Stomach (tissue), 9 donors: ENCODE measurements around the gene ZAR1L. TPM values are rescaled to one million over a fixed set of nuclear protein-coding genes. Genes with fewer than 3 reads are reported as not detected.

Experiments used
- DNase-seq, 2 donors: peaks; one replicate each; pipeline versions ENCODE4 v3.0.0 to v3.0.0-alpha.2; 2013 to 2019
- H3K27ac ChIP-seq, 5 donors: fragments of 200-600 bp in 4 of 5; sonication (generic) in 4 of 5; one replicate each; pipeline ENCODE4 v1.5.1; 2013 to 2019; ENCODE audit warnings: mild to moderate bottlenecking in 1 of 5, moderate library complexity in 1 of 5
- H3K27me3 ChIP-seq, 3 donors: fragments of 200-600 bp; sonication (generic); one replicate each; pipeline ENCODE4 v1.5.1; 2017 to 2019; ENCODE audit warnings: mixed run types in 1 of 3
- H3K36me3 ChIP-seq, 4 donors: fragments of 200-600 bp; sonication (generic); 1 replicate in 3 of 4; 2 replicates in 1 of 4; pipeline ENCODE4 v1.5.1; 2016 to 2019
- H3K4me1 ChIP-seq, 4 donors: fragments of 200-600 bp; sonication (generic); one replicate each; pipeline ENCODE4 v1.5.1; 2016 to 2019
- H3K4me3 ChIP-seq, 4 donors: fragments of 200-600 bp; sonication (generic) in 3 of 4; one replicate each; pipeline ENCODE4 v1.5.1; 2016 to 2019; ENCODE audit warnings: mild to moderate bottlenecking in 1 of 4
- H3K9me3 ChIP-seq, 4 donors: fragments of 200-600 bp; sonication (generic); one replicate each; pipeline ENCODE4 v1.5.1; 2016 to 2019
- CTCF ChIP-seq, 7 experiments: fragments of 450-650 bp in 4 of 7; fragments of 200-600 bp in 3 of 7; sonication (generic) in 3 of 7; IDR thresholded peaks; one replicate each; pipeline ENCODE4 v1.5.1; 2016 to 2019; ENCODE audit warnings: antibody characterized with exemption in 7 of 7, control low read depth in 2 of 7, mild to moderate bottlenecking in 1 of 7
- EP300 ChIP-seq: sonication (generic); formaldehyde crosslinking; IDR thresholded peaks from one replicate; pipeline ENCODE4 v1.6.1; 2017; ENCODE audit warnings: antibody characterized with exemption
- POLR2A ChIP-seq, 4 donors: fragments of 450-650 bp; IDR thresholded peaks; one replicate each; pipeline ENCODE4 v1.6.1; 2016; ENCODE audit warnings: antibody characterized with exemption in 4 of 4, control low read depth in 2 of 4, mild to moderate bottlenecking in 1 of 4, moderate library complexity in 1 of 4
- POLR2AphosphoS5 ChIP-seq, 3 donors: sonication (generic); formaldehyde crosslinking; IDR thresholded peaks; one replicate each; pipeline ENCODE4 v1.6.1; 2016; ENCODE audit warnings: antibody characterized with exemption in 3 of 3
- WGBS, 5 donors: extraction: QIAGEN DNeasy Blood & Tissue Kit in 3 of 5; methylation state at CpG; one replicate each; pipeline versions ENCODE4 v1.1.5 to v1.1.7; 2013 to 2018; 5-methylcytosine and 5-hydroxymethylcytosine counted together
- intact Hi-C: fragments of 100-400 bp; cut with DNase I; formaldehyde crosslinking; loops from one replicate; pipeline ENCODE4 v1.15.1; 2023; ENCODE audit warnings: low total_unique reads
- polyA plus RNA-seq, 3 donors: library from polyadenylated mRNA; stranded (reverse); fragments of 200-250 nt; gene quantifications; one replicate each; pipeline ENCODE4 v1.2.3, GENCODE V29; 2013
- total RNA-seq, 5 donors: library from RNA; depleted of rRNA; stranded (reverse); fragments of >200 nt; gene quantifications; one replicate each; pipeline versions ENCODE4 v1.1.0 to v1.2.3, GENCODE V29; 2014 to 2016
- donor health status: healthy with polysubstance abuse.
- donor health status: Bipolar disorder and iron deficiency.
- donor health status: healthy.

The ZAR1L gene
- total and polyA plus RNA-seq, 8 donors = not detected

GRCh38 chr13:32265726-32266125 lies 49.4 kb downstream of the ZAR1L start:
- 16 to 45% (median 36%) methylated on average over 2 of the region's 2 CpGs for WGBS, 5 donors
- no peaks in the 10 kb centered on the region for H3K9me3 ChIP-seq
- no peak overlapping the region for H3K4me3 ChIP-seq
- no peak for TF ChIP-seq POLR2AphosphoS5 (IDR thresholded peaks at IDR 0.05)
- TF ChIP-seq EP300 = no peak
- H3K36me3 ChIP-seq = peaks cover 2 to 82% (median 80%) of the 10 kb centered on the region in 4 donors
- H3K4me1 ChIP-seq = peaks cover 13 to 31% (median 17%) of the 10 kb centered on the region in 4 donors
- no peaks in the 10 kb centered on the region for H3K27me3 ChIP-seq
- no peak for DNase-seq
- H3K27ac ChIP-seq = no peak overlapping the region
- intact Hi-C loops = no loop called here

GRCh38 chr13:32264407-32264806 lies 50.8 kb downstream of the ZAR1L start:
- peak; percentile 55 to 69 for DNase-seq

GRCh38 chr13:32262619-32263018 lies 52.5 kb downstream of the ZAR1L start:
- no peaks in the 10 kb centered on the region for H3K9me3 ChIP-seq
- H3K36me3 ChIP-seq = peaks cover 0 to 64% (median 55%) of the 10 kb centered on the region in 4 donors
- WGBS, 5 donors = 85 to 100% (median 92%) methylated on average over 1 of the region's 1 CpG
- H3K27me3 ChIP-seq = no peaks in the 10 kb centered on the region
- H3K4me1 ChIP-seq = peaks cover 17 to 45% (median 30%) of the 10 kb centered on the region in 4 donors
- DNase-seq = no peak
- no peak overlapping the region for H3K4me3 ChIP-seq
- H3K27ac ChIP-seq = peak overlapping the region in 2 of 5 donors; percentile 64 to 81
- intact Hi-C loops = no loop called here
- TF ChIP-seq CTCF (IDR thresholded peaks at IDR 0.05) = no peak
- no peak for TF ChIP-seq POLR2AphosphoS5 (IDR thresholded peaks at IDR 0.05)
- no peak for TF ChIP-seq EP300
- no peak for TF ChIP-seq POLR2A (IDR thresholded peaks at IDR 0.05)

More at GRCh38 chr13:32264407-32264806, 50.8 kb downstream of the ZAR1L start:
- Histone ChIP-seq H3K27me3 (no peaks in the 10 kb centered on the region), H3K27ac (peak overlapping the region in 4 of 5 donors; percentile 20 to 50 (median 28)), H3K9me3 (no peaks in the 10 kb centered on the region), H3K4me1 (peaks cover 17 to 36% (median 25%) of the 10 kb centered on the region in 4 donors), H3K36me3 (peaks cover 0 to 72% (median 70%) of the 10 kb centered on the region in 4 donors), H3K4me3 (no peak overlapping the region)
- TF ChIP-seq POLR2A (IDR thresholded peaks at IDR 0.05) = no peak
- peak in 1 of 3 donors; percentile 19 for TF ChIP-seq POLR2AphosphoS5 (IDR thresholded peaks at IDR 0.05)
- no peak for TF ChIP-seq EP300
- intact Hi-C loops = no loop called here

- H3K4me1 ChIP-seq = peaks cover 17 to 49% (median 32%) of the 10 kb centered on the region in 4 donors
- peaks cover 0 to 59% (median 51%) of the 10 kb centered on the region in 4 donors for H3K36me3 ChIP-seq
- peak overlapping the region in 4 of 5 donors; percentile 38 to 81 (median 66) for H3K27ac ChIP-seq
- TF ChIP-seq POLR2AphosphoS5 (IDR thresholded peaks at IDR 0.05) = no peak
- no peak for TF ChIP-seq EP300
- no peak for TF ChIP-seq POLR2A (IDR thresholded peaks at IDR 0.05)
- no peak for TF ChIP-seq CTCF (IDR thresholded peaks at IDR 0.05)
- no peak for DNase-seq
- H3K4me3 ChIP-seq = no peak overlapping the region
- H3K9me3 ChIP-seq = no peaks in the 10 kb centered on the region
- 55 to 76% (median 70%) methylated on average over 3 of the region's 3 CpGs for WGBS, 5 donors
- intact Hi-C loops = no loop called here
- H3K27me3 ChIP-seq = no peaks in the 10 kb centered on the region
These were observed 53.0 kb downstream of the ZAR1L start for GRCh38 chr13:32262165-32262564.

GRCh38 chr13:32261567-32261966 lies 53.6 kb downstream of the ZAR1L start:
- DNase-seq = peak; percentile 41 to 91
- H3K4me1 ChIP-seq = peaks cover 18 to 55% (median 38%) of the 10 kb centered on the region in 4 donors
- no peaks in the 10 kb centered on the region for H3K9me3 ChIP-seq
- WGBS, 5 donors = 47 to 66% (median 57%) methylated on average over 9 of the region's 9 CpGs
- intact Hi-C loops = no loop called here
- peak overlapping the region in 4 of 5 donors; percentile 38 to 81 (median 66) for H3K27ac ChIP-seq
- TF ChIP-seq CTCF (IDR thresholded peaks at IDR 0.05) (no peak), EP300 (no peak), POLR2AphosphoS5 (IDR thresholded peaks at IDR 0.05) (peak in 2 of 3 donors; percentile 31 to 40)
- H3K36me3 ChIP-seq = peaks cover 0 to 53% (median 45%) of the 10 kb centered on the region in 4 donors
- no peak overlapping the region for H3K4me3 ChIP-seq
- H3K27me3 ChIP-seq = no peaks in the 10 kb centered on the region
